Upper lobe of left lung (tissue), 4 donors: Measurements from ENCODE around the gene CD300A.

Experiments used
- CTCF ChIP-seq, 6 experiments: fragments of 450-650 bp in 4 of 6; fragments of 200-600 bp in 2 of 6; sonication (generic) in 2 of 6; IDR thresholded peaks; one replicate each; pipeline ENCODE4 v1.5.1; 2016 to 2019; ENCODE audit warnings: antibody characterized with exemption in 6 of 6
- EP300 ChIP-seq, 4 donors: sonication (generic); formaldehyde crosslinking; IDR thresholded peaks; one replicate each; pipeline ENCODE4 v1.5.1; 2017; ENCODE audit warnings: antibody characterized with exemption in 4 of 4, control low read depth in 2 of 4
- POLR2A ChIP-seq, 4 donors: fragments of 450-650 bp; IDR thresholded peaks; one replicate each; pipeline ENCODE4 v1.5.1; 2016 to 2017; ENCODE audit warnings: antibody characterized with exemption in 4 of 4, mild to moderate bottlenecking in 2 of 4

DNA sequence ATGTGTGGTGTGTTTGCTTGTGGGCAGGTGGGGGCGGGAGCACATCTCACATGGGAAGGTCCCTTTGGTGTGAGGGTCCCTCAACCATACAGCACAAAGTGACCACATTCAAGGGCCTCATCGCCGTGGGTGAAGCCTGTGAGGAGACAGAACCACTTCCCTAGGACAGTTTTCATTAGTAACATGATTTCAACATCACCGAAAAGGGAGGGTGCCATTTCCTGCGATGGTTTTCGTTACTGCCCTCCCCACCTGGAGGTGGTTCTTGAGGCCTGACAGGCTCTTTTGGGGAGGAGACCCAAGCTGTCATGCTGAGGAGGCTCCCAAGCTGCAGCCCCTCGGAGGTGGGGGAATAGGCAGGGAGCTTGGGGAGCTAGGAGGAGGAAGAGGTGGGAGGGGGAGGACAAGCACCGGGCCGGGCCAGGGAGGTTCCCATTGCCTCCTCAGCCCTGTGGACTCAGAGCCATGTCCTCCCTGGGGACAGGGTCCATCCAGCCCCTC is 55.3 kb downstream of the CD300A start:
- TF ChIP-seq CTCF (IDR thresholded peaks at IDR 0.05), result no peak
- TF ChIP-seq POLR2A (IDR thresholded peaks at IDR 0.05), result peak in 1 of 4 donors; percentile 60
- no peak for TF ChIP-seq EP300 (IDR thresholded peaks at IDR 0.05)
